Measurements from ENCODE around the gene CA7.
"Not testable (repeated sequence)": the region's sequence is repeated elsewhere in the genome, so short reads cannot be mapped to it uniquely, and the experiment has no call there.

The CA7 gene

GRCh38 chr16:66846266-66846665 lies 2.1 kb downstream of the CA7 start:
- DNase-seq (ENCODE audit: low read depth in 4 of 4, low spot score in 1 of 4): no peak

GRCh38 chr16:66846831-66847230 lies 2.6 kb downstream of the CA7 start:
- DNase-seq (ENCODE audit: low read depth in 4 of 4, low spot score in 1 of 4): no peak

GRCh38 chr16:66847533-66848067 lies 3.4 kb downstream of the CA7 start:
- DNase-seq (ENCODE audit: low read depth in 4 of 4, low spot score in 1 of 4): no peak

GRCh38 chr16:66848172-66848571 lies 4.0 kb downstream of the CA7 start:
- no peak for DNase-seq (ENCODE audit: low read depth in 4 of 4, low spot score in 1 of 4)

- DNase-seq (ENCODE audit: low read depth in 4 of 4, low spot score in 1 of 4): no peak
Observed at GRCh38 chr16:66849021-66849420, 4.8 kb downstream of the CA7 start.

- DNase-seq (ENCODE audit: low read depth in 4 of 4, low spot score in 1 of 4): no peak
Observed at GRCh38 chr16:66849549-66849948, 5.3 kb downstream of the CA7 start.

GRCh38 chr16:66850115-66850815 lies 6.1 kb downstream of the CA7 start:
- no peak for DNase-seq (ENCODE audit: low read depth in 4 of 4, low spot score in 1 of 4)

- no peak for DNase-seq (ENCODE audit: low read depth in 4 of 4, low spot score in 1 of 4)
Observed at GRCh38 chr16:66851166-66851964, 7.2 kb downstream of the CA7 start.

GRCh38 chr16:66853261-66854139 lies 9.3 kb downstream of the CA7 start:
- no peak for DNase-seq (ENCODE audit: low read depth in 4 of 4, low spot score in 1 of 4)

GRCh38 chr16:66856184-66856730 lies 12.0 kb downstream of the CA7 start:
- DNase-seq (ENCODE audit: low read depth in 4 of 4, low spot score in 1 of 4): no peak

GRCh38 chr16:66856801-66857200 lies 12.6 kb downstream of the CA7 start:
- DNase-seq (ENCODE audit: low read depth in 4 of 4, low spot score in 1 of 4): no peak

- DNase-seq (ENCODE audit: low read depth in 4 of 4, low spot score in 1 of 4): no peak
Observed at GRCh38 chr16:66857437-66857836, 13.2 kb downstream of the CA7 start.

- DNase-seq (ENCODE audit: low read depth in 4 of 4, low spot score in 1 of 4): no peak
Observed at GRCh38 chr16:66858740-66859396, 14.7 kb downstream of the CA7 start.

- no peak for DNase-seq (ENCODE audit: low read depth in 4 of 4, low spot score in 1 of 4)
Observed at GRCh38 chr16:66859397-66860068, 15.3 kb downstream of the CA7 start.

- DNase-seq (ENCODE audit: low read depth in 4 of 4, low spot score in 1 of 4): no peak
Observed at GRCh38 chr16:66862023-66862520, 17.9 kb downstream of the CA7 start.

- DNase-seq (ENCODE audit: low read depth in 4 of 4, low spot score in 1 of 4): no peak
Observed at GRCh38 chr16:66863707-66864106, 19.5 kb downstream of the CA7 start.

GRCh38 chr16:66869424-66869823 lies 25.2 kb downstream of the CA7 start:
- no peak for DNase-seq (ENCODE audit: low read depth in 4 of 4, low spot score in 1 of 4)

- not testable (repeated sequence) for DNase-seq (ENCODE audit: low read depth in 4 of 4, low spot score in 1 of 4)
Observed at GRCh38 chr16:66871363-66871762, 27.1 kb downstream of the CA7 start.

GRCh38 chr16:66871840-66872239 lies 27.6 kb downstream of the CA7 start:
- DNase-seq (ENCODE audit: low read depth in 4 of 4, low spot score in 1 of 4): no peak

- DNase-seq (ENCODE audit: low read depth in 4 of 4, low spot score in 1 of 4): no peak
Observed at GRCh38 chr16:66872559-66872942, 28.3 kb downstream of the CA7 start.

Measured in stimulated activated CD4-positive, alpha-beta T cell treated with anti-CD3 and anti-CD28 coated beads, Interleukin-1b, Interleukin-23, amount 100 ng/mL, for 24 hours (primary cell).